Loucy (cell line): ENCODE results near the gene MATK.

Experiments used
- H2AFZ ChIP-seq: fragments of 200-600 bp; sonication (generic); 2 replicates; pipeline ENCODE4 v1.6.0; 2016; ENCODE audit warnings: antibody characterized with exemption, mild to moderate bottlenecking, low read length, moderate library complexity
- H3F3A ChIP-seq: fragments of 200-600 bp; 2 replicates; pipeline ENCODE4 v1.6.0; 2016; ENCODE audit warnings: antibody characterized with exemption, low read depth, mild to moderate bottlenecking
- H3K27me3 ChIP-seq: fragments of 200-600 bp; sonication (generic); 2 replicates; pipeline ENCODE4 v1.6.1; 2014; ENCODE audit warnings: low read length, mild to moderate bottlenecking; ENCODE audit not compliant: insufficient read depth, poor library complexity, severe bottlenecking
- H3K36me3 ChIP-seq: fragments of 200-600 bp; sonication (generic); 2 replicates; pipeline ENCODE4 v1.6.1; 2016; ENCODE audit warnings: low read length; ENCODE audit not compliant: insufficient read depth
- H3K4me1 ChIP-seq: fragments of 200-600 bp; sonication (generic); 2 replicates; pipeline ENCODE4 v1.5.1; 2014; ENCODE audit warnings: low read length, mild to moderate bottlenecking; ENCODE audit not compliant: insufficient read depth, poor library complexity, severe bottlenecking
- H3K4me2 ChIP-seq: fragments of 200-600 bp; sonication (generic); 2 replicates; pipeline ENCODE4 v1.6.0; 2014; ENCODE audit warnings: antibody characterized with exemption, low read length, low read depth, mild to moderate bottlenecking; ENCODE audit not compliant: poor library complexity, severe bottlenecking
- H3K4me3 ChIP-seq: fragments of 200-600 bp; sonication (generic); 2 replicates; pipeline ENCODE4 v1.5.1; 2014; ENCODE audit warnings: low read length, mild to moderate bottlenecking, mixed read lengths; ENCODE audit not compliant: poor library complexity, severe bottlenecking
- H3K79me2 ChIP-seq: fragments of 200-600 bp; sonication (generic); 2 replicates; pipeline ENCODE4 v1.6.1; 2014; ENCODE audit warnings: low read length; ENCODE audit not compliant: insufficient read depth
- H3K9ac ChIP-seq: fragments of 200-600 bp; sonication (generic); 2 replicates; pipeline ENCODE4 v1.6.0; 2014; ENCODE audit warnings: mild to moderate bottlenecking, low read depth, low read length, moderate library complexity; ENCODE audit not compliant: poor library complexity, severe bottlenecking
- H3K9me2 ChIP-seq: fragments of 200-600 bp; sonication (generic); replicated peaks from 2 replicates; pipeline ENCODE4 v1.6.1; 2016; ENCODE audit warnings: low read depth, low read length, mixed read lengths
- H3K9me3 ChIP-seq: fragments of 200-600 bp; sonication (generic); 2 replicates; pipeline ENCODE4 v1.6.1; 2014; ENCODE audit warnings: mild to moderate bottlenecking, antibody characterized with exemption, low read length, low read depth; ENCODE audit not compliant: insufficient read depth
- H4K20me1 ChIP-seq: fragments of 200-600 bp; sonication (generic); 2 replicates; pipeline ENCODE4 v1.6.0; 2014; ENCODE audit warnings: antibody characterized with exemption, low read length, mild to moderate bottlenecking; ENCODE audit not compliant: insufficient read depth, poor library complexity, severe bottlenecking
- EZH2phosphoT487 ChIP-seq: fragments of 200-600 bp; IDR thresholded peaks from 2 replicates; pipeline ENCODE4 v1.6.1; 2018; ENCODE audit warnings: antibody characterized with exemption, mild to moderate bottlenecking, moderate library complexity, borderline replicate concordance
- TF ChIP-seq, protein P1 (sequence below): fragments of 200-600 bp; sonication (generic); conservative IDR thresholded peaks from 2 replicates; pipeline ENCODE4 v1.5.1; 2014; ENCODE audit warnings: mild to moderate bottlenecking, antibody characterized with exemption, low read length

The MATK gene

GRCh38 chr19:3821857-3822364, 35.7 kb upstream of the MATK start:
- no peak for TF ChIP-seq EZH2phosphoT487
- TF ChIP-seq, protein P1, sequence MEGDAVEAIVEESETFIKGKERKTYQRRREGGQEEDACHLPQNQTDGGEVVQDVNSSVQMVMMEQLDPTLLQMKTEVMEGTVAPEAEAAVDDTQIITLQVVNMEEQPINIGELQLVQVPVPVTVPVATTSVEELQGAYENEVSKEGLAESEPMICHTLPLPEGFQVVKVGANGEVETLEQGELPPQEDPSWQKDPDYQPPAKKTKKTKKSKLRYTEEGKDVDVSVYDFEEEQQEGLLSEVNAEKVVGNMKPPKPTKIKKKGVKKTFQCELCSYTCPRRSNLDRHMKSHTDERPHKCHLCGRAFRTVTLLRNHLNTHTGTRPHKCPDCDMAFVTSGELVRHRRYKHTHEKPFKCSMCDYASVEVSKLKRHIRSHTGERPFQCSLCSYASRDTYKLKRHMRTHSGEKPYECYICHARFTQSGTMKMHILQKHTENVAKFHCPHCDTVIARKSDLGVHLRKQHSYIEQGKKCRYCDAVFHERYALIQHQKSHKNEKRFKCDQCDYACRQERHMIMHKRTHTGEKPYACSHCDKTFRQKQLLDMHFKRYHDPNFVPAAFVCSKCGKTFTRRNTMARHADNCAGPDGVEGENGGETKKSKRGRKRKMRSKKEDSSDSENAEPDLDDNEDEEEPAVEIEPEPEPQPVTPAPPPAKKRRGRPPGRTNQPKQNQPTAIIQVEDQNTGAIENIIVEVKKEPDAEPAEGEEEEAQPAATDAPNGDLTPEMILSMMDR = peak; percentile 97
- no peaks in the 10 kb centered on the region for H3K27me3 ChIP-seq
- peaks cover 12% of the 10 kb centered on the region for H3K4me1 ChIP-seq
- peak overlapping the region; percentile 46 for H3K9ac ChIP-seq
- no peaks in the 10 kb centered on the region for H3K36me3 ChIP-seq
- H3K4me2 ChIP-seq = peak overlapping the region; percentile 30
- no peaks in the 10 kb centered on the region for H3K9me3 ChIP-seq
- peak overlapping the region; percentile 73 for H2AFZ ChIP-seq
- no peaks in the 10 kb centered on the region for H3F3A ChIP-seq
- no peaks in the 10 kb centered on the region for H3K9me2 ChIP-seq
- no peaks in the 10 kb centered on the region for H4K20me1 ChIP-seq
- H3K4me3 ChIP-seq = peak overlapping the region; percentile 16
- no peaks in the 10 kb centered on the region for H3K79me2 ChIP-seq

DNA sequence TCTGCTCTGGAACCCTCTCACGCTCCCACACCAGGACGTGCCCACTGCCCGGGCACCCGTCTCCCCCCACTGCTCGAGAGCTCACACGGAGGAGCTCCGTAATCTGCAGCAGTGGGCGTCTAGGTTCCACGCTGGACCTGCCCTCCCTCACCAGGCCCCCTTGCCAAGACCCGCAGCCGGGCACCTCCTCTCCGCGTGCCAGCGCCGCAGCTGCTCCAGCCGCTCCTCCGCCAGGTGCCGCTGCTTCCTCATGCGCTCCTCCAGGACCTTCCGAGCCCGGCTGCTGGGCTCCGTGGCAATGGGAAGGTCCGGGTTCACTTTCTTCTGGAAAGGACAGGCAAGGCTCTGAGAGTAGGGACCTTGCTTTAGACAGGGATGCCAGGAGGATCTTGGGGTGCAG, 35.0 kb upstream of the MATK start:
- H3K4me3 ChIP-seq = peak overlapping the region; percentile 16
- H3K4me2 ChIP-seq = peak overlapping the region; percentile 15
- H4K20me1 ChIP-seq = no peaks in the 10 kb centered on the region
- no peaks in the 10 kb centered on the region for H3K9me2 ChIP-seq
- TF ChIP-seq, protein P1 = no peak
- no peak for TF ChIP-seq EZH2phosphoT487
- no peaks in the 10 kb centered on the region for H3K9me3 ChIP-seq
- peak overlapping the region; percentile 58 for H2AFZ ChIP-seq
- H3K4me1 ChIP-seq = peaks cover 12% of the 10 kb centered on the region
- peak overlapping the region; percentile 46 for H3K9ac ChIP-seq
- no peaks in the 10 kb centered on the region for H3K36me3 ChIP-seq
- no peaks in the 10 kb centered on the region for H3F3A ChIP-seq
- H3K79me2 ChIP-seq = no peaks in the 10 kb centered on the region
- H3K27me3 ChIP-seq = no peaks in the 10 kb centered on the region

- TF ChIP-seq EZH2phosphoT487 = no peak
- TF ChIP-seq, protein P1 = no peak
Measured at GRCh38 chr19:3819989-3820388, 33.8 kb upstream of the MATK start.

More at GRCh38 chr19:3819989-3820388, 33.8 kb upstream of the MATK start:
- Histone ChIP-seq H3K4me1 (peaks cover 15% of the 10 kb centered on the region), H3F3A (no peaks in the 10 kb centered on the region), H2AFZ (no peak overlapping the region), H4K20me1 (no peaks in the 10 kb centered on the region), H3K79me2 (no peaks in the 10 kb centered on the region), H3K9me3 (no peaks in the 10 kb centered on the region), H3K27me3 (no peaks in the 10 kb centered on the region), H3K9me2 (no peaks in the 10 kb centered on the region), H3K36me3 (no peaks in the 10 kb centered on the region), H3K4me2 (no peak overlapping the region), H3K9ac (peak overlapping the region; percentile 46), H3K4me3 (no peak overlapping the region)
